DND-41 (cell line): ENCODE results near the gene EXOSC1.

ENCODE experiments used
- CTCF ChIP-seq: IDR thresholded peaks from 2 replicates; pipeline ENCODE4 v1.5.1; 2012; ENCODE audit warnings: borderline replicate concordance, low read length, moderate library complexity, mild to moderate bottlenecking; ENCODE audit not compliant: poor library complexity, severe bottlenecking; ENCODE audit errors: extremely low read depth
- EZH2 ChIP-seq: IDR thresholded peaks from 3 replicates; pipeline ENCODE4 v1.6.1; 2012; ENCODE audit warnings: borderline replicate concordance, low read depth, mild to moderate bottlenecking, moderate library complexity, low read length, inconsistent platforms; ENCODE audit not compliant: severe bottlenecking

- no peak for TF ChIP-seq CTCF
- no peak for TF ChIP-seq EZH2
These were observed 44.8 kb upstream of the EXOSC1 start for GRCh38 chr10:97490592-97490991.
